GM12878 (cell line): ENCODE results near the gene SULF2. TPM values are rescaled to one million over a fixed set of nuclear protein-coding genes. Genes with fewer than 3 reads are reported as not detected.

Source experiments
- ATAC-seq: fragments of 200-7000 bp; cut with Tn5 transposase; 3 replicates; pipeline ENCODE4 v1.9.1; 2020; ENCODE audit warnings: mild to moderate bottlenecking, moderate library complexity
- BruUV-seq: library from RNA; stranded (reverse); fragments of 400-500 nt; replicated peaks from 2 replicates; lab custom pipeline; 2021; lab: Mats Ljungman, UMichigan
- CTCF ChIA-PET: fragments of 300-600 bp; sonication (Branson Sonifier 250); formaldehyde crosslinking; extraction: SDS; loops from one replicate; lab custom pipeline; 2021; ENCODE audit warnings: inconsistent platforms; lab: Yijun Ruan, JAX
- POLR2A ChIA-PET: fragments of 350-600 bp; formaldehyde crosslinking; extraction: SDS; loops from one replicate; lab custom pipeline; 2021; ENCODE audit warnings: inconsistent platforms; lab: Charles Lee
- RAD21 ChIA-PET: fragments of 300-600 bp; sonication (Branson Sonifier 250); formaldehyde crosslinking; loops from one replicate; lab custom pipeline; 2023; ENCODE audit warnings: antibody characterized with exemption; ENCODE audit not compliant: unreplicated experiment; lab: Charles Lee
- SMC1A ChIA-PET: fragments of 300-600 bp; sonication (Branson Sonifier 250); formaldehyde crosslinking; loops from one replicate; lab custom pipeline; 2023; ENCODE audit not compliant: unreplicated experiment, uncharacterized antibody; lab: Charles Lee
- DNase-seq: peaks from one replicate; pipeline ENCODE4 v3.0.0-alpha.2; 2011; ENCODE audit warnings: low read depth, low spot score
- FAIRE-seq: peaks from 3 replicates; lab custom pipeline; 2011; peaks lifted over from hg19 to GRCh38; lab: Jason Lieb, UNC
- H2AFZ ChIP-seq: 2 replicates; pipeline ENCODE4 v1.6.0; 2011; ENCODE audit warnings: low read depth, low read length, control low read depth; ENCODE audit not compliant: control insufficient read depth
- H3K27ac ChIP-seq: 2 replicates; pipeline ENCODE4 v1.5.1; 2011; ENCODE audit warnings: control low read depth; ENCODE audit not compliant: control insufficient read depth, insufficient read depth
- H3K27me3 ChIP-seq, 2 experiments: replicated peaks in 1 of 2; 2 replicates each; pipeline versions ENCODE4 v1.6.0 to v1.6.1; 2011; ENCODE audit warnings: low read length in 1 of 2; ENCODE audit not compliant: control insufficient read depth in 2 of 2, insufficient read depth in 2 of 2
- H3K36me3 ChIP-seq, 2 experiments: 2 replicates each; pipeline ENCODE4 v1.5.1; 2011; ENCODE audit warnings: low read length in 1 of 2; ENCODE audit not compliant: control insufficient read depth in 2 of 2, insufficient read depth in 2 of 2
- H3K4me1 ChIP-seq: 2 replicates; pipeline ENCODE4 v1.6.1; 2011; ENCODE audit warnings: mild to moderate bottlenecking, low read length, moderate library complexity, mixed read lengths; ENCODE audit not compliant: control insufficient read depth, insufficient read depth
- H3K4me2 ChIP-seq: 2 replicates; pipeline ENCODE4 v1.6.0; 2011; ENCODE audit warnings: control low read depth; ENCODE audit not compliant: control insufficient read depth, insufficient read depth
- H3K4me3 ChIP-seq: fragments of 200-600 bp; sonication (generic); 2 replicates; pipeline ENCODE4 v1.5.1; 2016
- H3K79me2 ChIP-seq: 2 replicates; pipeline ENCODE4 v1.6.0; 2011; ENCODE audit warnings: low read length; ENCODE audit not compliant: control insufficient read depth, insufficient read depth
- H3K9ac ChIP-seq: 2 replicates; pipeline ENCODE4 v1.8.0; 2011; ENCODE audit warnings: low read length, control low read depth, mixed read lengths; ENCODE audit not compliant: control insufficient read depth, insufficient read depth
- H3K9me3 ChIP-seq: replicated peaks from 3 replicates; pipeline ENCODE4 v1.5.1; 2011; ENCODE audit warnings: mild to moderate bottlenecking, low read length; ENCODE audit not compliant: control insufficient read depth, insufficient read depth
- H4K20me1 ChIP-seq: 2 replicates; pipeline ENCODE4 v1.6.0; 2011; ENCODE audit not compliant: control insufficient read depth, insufficient read depth
- EED ChIP-seq: sonication (generic); IDR thresholded peaks from 2 replicates; pipeline ENCODE4 v1.6.1; 2016; ENCODE audit warnings: antibody characterized with exemption, low read depth
- EZH2 ChIP-seq: IDR thresholded peaks from 2 replicates; pipeline ENCODE4 v1.6.1; 2012; ENCODE audit warnings: low read depth, mild to moderate bottlenecking, control low read depth, inconsistent platforms, low read length, borderline replicate concordance; ENCODE audit not compliant: control insufficient read depth
- HDAC6 ChIP-seq: fragments of 200-600 bp; sonication (generic); IDR thresholded peaks from one replicate; pipeline ENCODE4 v1.8.0; 2017; ENCODE audit warnings: antibody characterized with exemption; ENCODE audit not compliant: unreplicated experiment
- IKZF1 ChIP-seq: fragments of 450-650 bp; conservative IDR thresholded peaks from 2 replicates; pipeline ENCODE4 v1.6.1; 2017; ENCODE audit warnings: antibody characterized with exemption, mild to moderate bottlenecking
- JUNB ChIP-seq: IDR thresholded peaks from 2 replicates; pipeline ENCODE4 v1.6.1; 2016; ENCODE audit warnings: antibody characterized with exemption, mild to moderate bottlenecking
- NFXL1 ChIP-seq: fragments of 450-650 bp; IDR thresholded peaks from 2 replicates; pipeline ENCODE4 v1.6.1; 2017; ENCODE audit warnings: antibody characterized with exemption, mild to moderate bottlenecking, borderline replicate concordance
- RUNX3 ChIP-seq: IDR thresholded peaks from 2 replicates; pipeline ENCODE4 v1.6.1; 2012; ENCODE audit warnings: low read length, inconsistent platforms
- ZNF592 ChIP-seq: fragments of 450-650 bp; IDR thresholded peaks from 2 replicates; pipeline ENCODE4 v1.6.1; 2017; ENCODE audit warnings: mild to moderate bottlenecking, moderate library complexity
- WGBS: methylation state at CpG from one replicate; pipeline ENCODE4 v1.1.6; 2016; ENCODE audit warnings: low lambda C conversion rate; ENCODE audit not compliant: insufficient replicate concordance, insufficient coverage; ENCODE audit errors: missing lambda C conversion rate; 5-methylcytosine and 5-hydroxymethylcytosine counted together
- in situ Hi-C: fragments of 300-500 bp; cut with MboI; formaldehyde crosslinking; loops from 9 replicates; pipeline ENCODE4 v1.14.3; 2018; ENCODE audit warnings: mixed read lengths
- intact Hi-C: fragments of 100-400 bp; cut with micrococcal nuclease; formaldehyde crosslinking; loops from one replicate; pipeline ENCODE4 v1.14.2; 2022; ENCODE audit not compliant: unreplicated experiment
- polyA plus RNA-seq, 11 experiments: library from polyadenylated mRNA; depleted of rRNA in 4 of 11; unstranded in 6 of 11; stranded (reverse) in 5 of 11; fragments of >200 nt; fragmentation: Nextera tagmentation in 4 of 11; fragmentation: Illumina TruSeq in 1 of 11; extraction: Ambion mirVana in 4 of 11; extraction: Trizol in 1 of 11; gene quantifications; 1 replicate in 1 of 11; 2 replicates in 10 of 11; pipeline versions ENCODE4 v1.2.1 to v1.2.3, GENCODE V29; 2011 to 2016; ENCODE audit warnings: inconsistent platforms in 2 of 11, missing spikeins in 2 of 11, low read depth in 1 of 11
- total RNA-seq, 4 experiments: library from RNA; depleted of rRNA in 3 of 4; stranded (reverse); fragments of >200 nt in 3 of 4; fragmentation: Illumina TruSeq in 1 of 4; extraction: Trizol in 1 of 4; gene quantifications; 2 replicates each; pipeline versions ENCODE4 v1.2.1 to v1.2.3, GENCODE V29; 2013 to 2021
- TF ChIP-seq, protein P1 (sequence below): fragments of 450-650 bp; formaldehyde crosslinking; IDR thresholded peaks from 2 replicates; pipeline ENCODE4 v1.4.0; 2020; ENCODE audit warnings: mild to moderate bottlenecking, moderate library complexity

SULF2 gene
- total and polyA plus RNA-seq, 10 of the 15 experiments (the other 5 are each of a cell fraction or from before 2014, with no cell fraction given): 0.69 to 4.1 (median 1.6) TPM

GRCh38 chr20:47786765-47787107 lies 1.5 kb upstream of the SULF2 start:
- Histone ChIP-seq H3K9me3 (no peaks in the 10 kb centered on the region), H3K4me3 (0 out of 2 replicates have a peak overlapping the region, but pooled peaks have one; percentile 8), H3K4me1 (0 out of 2 replicates have a peak, but pooled peaks cover 2% of the 10 kb centered on the region), H2AFZ (no peak overlapping the region), H3K27ac (no peak overlapping the region), H3K36me3 (no peaks in the 10 kb centered on the region), H3K4me2 (no peak overlapping the region), H3K27me3 (peaks cover 6 to 20% of the 10 kb centered on the region in 2 experiments), H4K20me1 (no peaks in the 10 kb centered on the region), H3K9ac (no peak overlapping the region), H3K79me2 (no peaks in the 10 kb centered on the region)
- 17% methylated on average over 6 of the region's 6 CpGs for WGBS
- ChIA-PET POLR2A (no interaction called here), SMC1A (interaction anchor here (1.7 kb wide), 1 partner anchor 834 kb away, joined by 7 read pairs; no protein-coding TSS in a partner anchor), RAD21 (interaction anchor here (0.9 to 2.3 kb wide), 3 partner anchors 529 to 834 kb away, joined by 3 to 10 read pairs (median 4); no protein-coding TSS in a partner anchor), CTCF (interaction anchor here (0.7 to 2.3 kb wide), 9 partner anchors 10 to 836 kb away, joined by 3 to 19 read pairs (median 3); no protein-coding TSS in a partner anchor)
- no peak for DNase-seq
- FAIRE-seq: no peak
- in situ Hi-C loops: loop anchor here (5.0 kb wide), 1 partner anchor 831 kb away; no protein-coding TSS in a partner anchor
- ATAC-seq: peak; percentile 38; the same call in 2 of the 3 replicates
- no TSS peak for BruUV-seq
- TF ChIP-seq EZH2: 0 out of 2 replicates have a peak, but pooled peaks have one; percentile 69
- no peak for TF ChIP-seq EED
- TF ChIP-seq RUNX3: no peak
- no peak for TF ChIP-seq HDAC6
- TF ChIP-seq IKZF1: no peak
- no peak for TF ChIP-seq JUNB
- TF ChIP-seq, protein P1, sequence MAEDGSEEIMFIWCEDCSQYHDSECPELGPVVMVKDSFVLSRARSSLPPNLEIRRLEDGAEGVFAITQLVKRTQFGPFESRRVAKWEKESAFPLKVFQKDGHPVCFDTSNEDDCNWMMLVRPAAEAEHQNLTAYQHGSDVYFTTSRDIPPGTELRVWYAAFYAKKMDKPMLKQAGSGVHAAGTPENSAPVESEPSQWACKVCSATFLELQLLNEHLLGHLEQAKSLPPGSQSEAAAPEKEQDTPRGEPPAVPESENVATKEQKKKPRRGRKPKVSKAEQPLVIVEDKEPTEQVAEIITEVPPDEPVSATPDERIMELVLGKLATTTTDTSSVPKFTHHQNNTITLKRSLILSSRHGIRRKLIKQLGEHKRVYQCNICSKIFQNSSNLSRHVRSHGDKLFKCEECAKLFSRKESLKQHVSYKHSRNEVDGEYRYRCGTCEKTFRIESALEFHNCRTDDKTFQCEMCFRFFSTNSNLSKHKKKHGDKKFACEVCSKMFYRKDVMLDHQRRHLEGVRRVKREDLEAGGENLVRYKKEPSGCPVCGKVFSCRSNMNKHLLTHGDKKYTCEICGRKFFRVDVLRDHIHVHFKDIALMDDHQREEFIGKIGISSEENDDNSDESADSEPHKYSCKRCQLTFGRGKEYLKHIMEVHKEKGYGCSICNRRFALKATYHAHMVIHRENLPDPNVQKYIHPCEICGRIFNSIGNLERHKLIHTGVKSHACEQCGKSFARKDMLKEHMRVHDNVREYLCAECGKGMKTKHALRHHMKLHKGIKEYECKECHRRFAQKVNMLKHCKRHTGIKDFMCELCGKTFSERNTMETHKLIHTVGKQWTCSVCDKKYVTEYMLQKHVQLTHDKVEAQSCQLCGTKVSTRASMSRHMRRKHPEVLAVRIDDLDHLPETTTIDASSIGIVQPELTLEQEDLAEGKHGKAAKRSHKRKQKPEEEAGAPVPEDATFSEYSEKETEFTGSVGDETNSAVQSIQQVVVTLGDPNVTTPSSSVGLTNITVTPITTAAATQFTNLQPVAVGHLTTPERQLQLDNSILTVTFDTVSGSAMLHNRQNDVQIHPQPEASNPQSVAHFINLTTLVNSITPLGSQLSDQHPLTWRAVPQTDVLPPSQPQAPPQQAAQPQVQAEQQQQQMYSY (CRISPR knock-in tag): no peak
- TF ChIP-seq ZNF592: no peak
- TF ChIP-seq NFXL1: 0 out of 2 replicates have a peak, but pooled peaks have one; percentile 25
- intact Hi-C loops: loop anchor here (1.0 kb wide), 1 partner anchor 835 kb away; no protein-coding TSS in a partner anchor
